GM19438 (cell line): Measurements from ENCODE around the gene PMPCB.
A peak's percentile ranks its signal among the peaks of the same experiment; 100 is the strongest.

Experiments
- ATAC-seq: cut with Tn5 transposase; IDR thresholded peaks from one replicate; pipeline ENCODE4 v1.9.1; 2021; ENCODE audit warnings: low read depth; ENCODE audit not compliant: unreplicated experiment

Gene PMPCB

GRCh38 chr7:103317009-103317408 is 19.8 kb downstream of the PMPCB start:
- no peak for ATAC-seq

DNA sequence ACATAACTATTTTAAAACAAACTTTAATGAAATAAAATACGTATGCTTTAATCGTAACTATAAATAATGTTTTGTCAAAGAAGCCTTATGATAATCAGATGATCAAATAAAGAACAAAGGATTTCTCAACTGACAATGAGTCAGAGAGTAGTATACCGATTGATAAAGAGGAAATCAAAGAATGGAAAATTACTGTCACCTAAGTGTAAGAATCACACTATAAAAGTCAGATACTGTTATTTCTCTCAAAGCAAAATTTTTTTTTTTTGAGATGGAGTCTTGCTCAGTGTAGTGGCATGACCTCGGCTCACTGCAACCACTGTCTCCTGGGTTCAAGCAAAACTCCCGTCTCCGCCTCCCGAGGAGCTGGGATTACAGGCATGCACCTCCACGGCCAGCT is 28.5 kb downstream of the PMPCB start:
- no peak for ATAC-seq

- ATAC-seq = no peak
These were observed 39.5 kb downstream of the PMPCB start for GRCh38 chr7:103336761-103337160.

GRCh38 chr7:103338864-103339263 is 41.6 kb downstream of the PMPCB start:
- ATAC-seq = no peak

DNA sequence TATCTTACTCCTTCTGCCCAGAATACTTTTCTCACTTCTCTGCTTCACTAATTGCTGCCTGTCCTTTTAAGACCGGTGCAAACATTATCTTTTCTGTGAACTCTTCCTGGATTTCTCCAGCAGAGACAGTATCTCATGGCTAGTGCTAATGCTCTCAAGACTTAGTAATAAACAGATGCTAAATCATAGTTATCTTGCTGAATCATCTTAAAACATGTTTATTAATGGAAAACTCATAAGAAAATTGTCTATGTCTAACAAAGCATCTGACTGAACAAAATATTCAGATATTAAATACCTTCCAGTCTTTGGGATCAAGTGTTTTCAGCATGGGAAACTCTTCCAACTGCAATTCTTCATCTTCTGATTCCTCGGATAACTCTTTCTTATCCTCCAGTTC is 44.2 kb downstream of the PMPCB start:
- no peak for ATAC-seq

DNA sequence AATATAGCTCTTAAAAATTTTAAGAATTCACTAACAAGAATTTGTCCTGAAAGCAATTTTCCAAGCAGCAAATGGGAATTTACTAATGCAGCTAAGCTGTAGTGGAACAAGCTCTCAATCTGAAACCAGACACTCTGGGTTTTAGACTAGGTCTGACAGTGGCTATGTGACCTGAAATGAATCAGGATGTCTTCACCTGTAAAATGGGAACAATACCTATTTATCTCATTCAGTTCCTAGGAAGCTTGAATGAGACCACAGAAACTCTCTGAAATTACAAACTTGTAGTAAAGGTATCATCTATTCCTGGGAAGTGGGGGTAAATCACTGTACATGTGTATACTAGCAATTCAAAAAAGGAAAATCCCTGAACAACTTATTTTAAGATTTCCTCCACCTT is 46.1 kb downstream of the PMPCB start:
- ATAC-seq = no peak

- ATAC-seq = peak; percentile 8
These were observed 46.7 kb downstream of the PMPCB start for GRCh38 chr7:103343758-103344452.

DNA sequence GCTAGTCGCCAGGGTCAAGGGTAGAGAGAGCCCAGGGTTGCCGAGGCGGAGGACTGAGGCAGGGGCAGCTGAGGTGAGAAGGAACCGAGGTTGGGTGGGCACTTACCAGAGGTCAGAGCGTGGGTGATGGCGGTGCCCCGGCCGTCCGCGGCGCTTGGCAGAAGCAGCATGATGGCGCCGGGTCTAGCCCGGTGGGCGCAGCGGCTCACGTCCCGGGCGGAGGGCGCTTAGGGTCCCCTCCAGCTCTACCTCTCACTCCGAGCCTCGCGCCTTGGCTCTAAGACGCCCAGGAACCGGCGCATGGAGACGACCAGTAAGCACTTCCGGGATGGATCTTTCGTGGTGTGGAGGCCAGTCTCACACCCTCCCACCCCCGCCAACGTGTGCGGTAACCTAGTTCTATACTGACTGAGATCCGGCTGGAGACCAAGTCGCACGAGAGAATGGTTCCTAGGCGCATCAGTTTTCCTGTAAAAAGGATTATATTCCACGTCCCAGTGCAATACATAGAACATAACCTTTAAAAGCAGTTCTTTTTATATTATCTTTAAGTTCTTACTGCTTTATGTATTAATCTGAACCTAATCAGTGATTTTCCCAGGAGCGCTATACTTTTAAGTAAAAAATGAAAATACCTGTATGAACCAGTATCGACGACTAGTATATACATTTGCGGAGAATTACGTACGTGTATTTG is 47.4 kb downstream of the PMPCB start, which contains the start of gene DNAJC2:
DNAJC2 (minus strand) TSS at position 315 of the 697 bp plus-strand sequence; CDS start at position 170, 145 bp downstream.
- peak; percentile 72 for ATAC-seq

- no peak for ATAC-seq
These were observed 49.2 kb downstream of the PMPCB start for GRCh38 chr7:103346396-103346795.

DNA sequence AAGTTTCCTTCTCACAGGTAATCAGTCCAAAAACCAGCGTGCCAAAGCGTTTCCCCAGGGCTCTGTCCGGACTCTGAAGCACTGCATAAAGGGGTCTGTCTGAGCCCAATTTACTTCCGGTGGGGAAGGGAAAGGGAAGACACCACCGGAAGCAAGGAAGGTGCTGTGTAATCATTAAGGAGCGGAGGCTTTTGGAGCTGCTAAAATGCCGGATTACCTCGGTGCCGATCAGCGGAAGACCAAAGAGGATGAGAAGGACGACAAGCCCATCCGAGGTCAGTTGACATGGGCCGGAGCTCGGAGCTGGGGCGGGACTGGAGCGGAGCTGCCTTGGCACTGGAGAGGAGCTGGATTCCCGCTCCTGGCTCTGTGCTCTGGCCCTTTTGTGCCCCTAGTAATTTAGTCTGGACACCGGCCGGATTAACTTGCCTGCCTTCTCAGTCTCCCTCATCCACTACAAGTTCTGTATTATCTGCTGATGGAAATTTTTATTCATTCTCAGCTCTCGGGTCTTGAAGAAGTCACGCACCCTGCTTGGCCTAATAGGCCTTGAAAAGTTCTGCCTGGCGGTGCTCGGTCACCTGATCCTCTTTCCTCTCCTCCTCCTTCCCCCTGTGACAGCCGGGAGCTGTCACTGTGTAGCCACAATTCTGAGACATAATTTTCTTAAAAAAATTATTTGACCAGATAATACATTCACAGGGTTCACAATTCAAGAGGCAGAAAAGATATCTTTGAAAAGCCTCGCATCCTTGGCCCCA is 50.5 kb downstream of the PMPCB start, which contains the start of gene PSMC2:
PSMC2 (plus strand) TSS at position 137 of the 761 bp plus-strand sequence; CDS start at position 206, 69 bp downstream.
- ATAC-seq = peak; percentile 66

GRCh38 chr7:103348452-103348851 is 51.2 kb downstream of the PMPCB start:
- no peak for ATAC-seq

DNA sequence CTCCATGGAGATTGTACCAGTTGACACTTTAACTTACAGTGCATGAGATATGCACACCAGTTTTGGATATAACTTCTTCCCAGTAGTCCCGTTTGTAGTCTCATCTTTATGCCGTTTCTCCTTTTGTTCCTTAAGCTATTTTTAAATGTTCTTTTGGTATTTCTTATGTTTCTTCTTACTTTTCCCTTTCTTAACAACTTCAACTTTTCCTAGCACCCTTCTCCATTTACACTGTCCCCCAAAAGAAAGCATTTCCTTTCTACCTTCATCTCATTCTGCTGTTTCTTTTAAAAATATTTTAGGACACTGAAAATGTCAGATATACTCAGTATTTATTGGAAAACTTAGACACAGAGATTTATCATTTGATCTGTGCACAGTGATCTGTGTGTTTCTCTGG is 51.7 kb downstream of the PMPCB start:
- ATAC-seq = no peak

- no peak for ATAC-seq
These were observed 52.6 kb downstream of the PMPCB start for GRCh38 chr7:103349805-103350204.
